Gastrocnemius medialis (tissue), 4 donors: ENCODE measurements around the gene ZFP36. TPM values are rescaled to one million over a fixed set of nuclear protein-coding genes. Genes with fewer than 3 reads are reported as not detected.
"Not testable (repeated sequence)": the region's sequence is repeated elsewhere in the genome, so short reads cannot be mapped to it uniquely, and the experiment has no call there.

ENCODE experiments used
- ATAC-seq, 2 donors: fragments of 150-250 bp; one replicate each; pipeline ENCODE4 v1.9.1; 2016
- DNase-seq, 2 donors: peaks; one replicate each; pipeline ENCODE4 v3.0.0-alpha.2; 2019
- H3K27ac ChIP-seq, 4 donors: fragments of 200-600 bp; sonication (generic); 1 replicate in 1 of 4; 2 replicates in 3 of 4; pipeline ENCODE4 v1.5.1; 2016 to 2018; ENCODE audit warnings: mild to moderate bottlenecking in 2 of 4, moderate library complexity in 1 of 4
- H3K27me3 ChIP-seq, 3 donors: fragments of 200-600 bp; sonication (generic) in 2 of 3; 1 replicate in 1 of 3; 2 replicates in 2 of 3; pipeline versions ENCODE4 v1.5.1 to v1.6.0; 2016 to 2019; ENCODE audit warnings: mild to moderate bottlenecking in 1 of 3, moderate library complexity in 1 of 3
- H3K36me3 ChIP-seq, 2 donors: fragments of 200-600 bp; sonication (generic) in 1 of 2; one replicate each; pipeline ENCODE4 v1.5.1; 2017 to 2018
- H3K4me1 ChIP-seq, 2 donors: fragments of 200-600 bp; sonication (generic) in 1 of 2; one replicate each; pipeline ENCODE4 v1.5.1; 2016 to 2017; ENCODE audit warnings: mild to moderate bottlenecking in 2 of 2
- H3K4me3 ChIP-seq, 4 donors: fragments of 200-600 bp; sonication (generic) in 3 of 4; 1 replicate in 1 of 4; 2 replicates in 3 of 4; pipeline ENCODE4 v1.5.1; 2016 to 2019; ENCODE audit warnings: mild to moderate bottlenecking in 2 of 4
- H3K9me3 ChIP-seq, 3 donors: fragments of 200-600 bp; sonication (generic) in 2 of 3; 1 replicate in 1 of 3; 2 replicates in 2 of 3; pipeline ENCODE4 v1.5.1; 2016 to 2019
- POLR2A ChIP-seq, 2 donors: fragments of 450-650 bp; IDR thresholded peaks; one replicate each; pipeline ENCODE4 v1.6.1; 2017; ENCODE audit warnings: antibody characterized with exemption in 2 of 2, mild to moderate bottlenecking in 2 of 2, moderate library complexity in 2 of 2
- in situ Hi-C, 4 donors: fragments of 200-750 bp; cut with MboI; loops; one replicate each; pipeline versions ENCODE4 v1.15.0 to v1.8.0; 2017; ENCODE audit warnings: low sequenced_read_pairs in 4 of 4
- intact Hi-C: fragments of 100-400 bp; cut with DNase I; formaldehyde crosslinking; loops from one replicate; pipeline ENCODE4 v1.15.1; 2023; ENCODE audit warnings: low total_unique reads
- microRNA-seq, 2 donors: library from miRNA; unstranded; fragments of <30 nt; microRNA quantifications; one replicate each; pipeline ENCODE4, GENCODE V29; 2016; ENCODE audit warnings: borderline replicate concordance in 2 of 2
- total RNA-seq, 4 donors: library from RNA; depleted of rRNA; stranded (reverse); fragments of >200 nt; gene quantifications; one replicate each; pipeline versions ENCODE4 v1.1.0 to v1.2.3, GENCODE V29; 2016
- TF ChIP-seq, protein P1 (sequence below), 5 experiments: fragments of 450-650 bp in 3 of 5; fragments of 200-600 bp in 2 of 5; sonication (generic) in 2 of 5; IDR thresholded peaks in 4 of 5; conservative IDR thresholded peaks in 1 of 5; 1 replicate in 4 of 5; 2 replicates in 1 of 5; pipeline ENCODE4 v1.5.1; 2016 to 2019; ENCODE audit warnings: antibody characterized with exemption in 5 of 5, mild to moderate bottlenecking in 3 of 5, moderate library complexity in 3 of 5

The ZFP36 gene
- total RNA-seq, 4 donors from 2014 or later: 72.2 to 202 (median 132) TPM

DNA sequence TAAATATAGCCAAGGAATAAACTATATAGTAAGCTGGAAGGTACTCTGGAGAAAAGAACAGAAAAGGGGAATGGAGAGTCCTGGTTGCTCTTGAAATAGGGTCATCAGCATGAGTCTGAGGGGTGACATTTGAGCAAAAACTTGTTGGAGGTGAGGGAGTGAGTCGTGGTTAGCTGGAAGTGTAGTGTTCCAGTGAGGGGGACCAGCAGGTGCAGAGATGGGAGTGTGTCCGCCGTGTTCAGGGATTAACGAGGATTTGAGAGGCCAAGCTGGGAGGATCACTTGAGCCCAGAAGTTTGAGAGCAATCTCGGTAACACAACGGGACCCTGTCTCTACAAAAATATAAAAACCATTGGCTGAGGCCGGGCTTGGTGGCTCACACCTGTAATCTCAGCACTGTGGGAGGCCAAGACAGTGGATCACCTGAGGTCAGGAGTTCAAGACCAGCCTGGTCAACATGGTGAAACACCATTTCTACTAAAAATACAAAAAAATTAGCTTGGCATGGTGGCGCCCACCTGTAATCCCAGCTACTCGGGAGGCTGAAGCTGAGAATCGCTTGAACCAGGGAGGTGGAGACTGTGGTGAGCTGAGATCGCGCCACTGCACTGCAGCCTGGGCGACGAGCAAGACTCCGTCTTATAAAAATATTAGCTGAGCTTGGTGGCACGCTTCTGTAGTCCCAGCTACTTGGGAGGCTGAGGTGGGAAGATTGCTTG, 39.9 kb downstream of the ZFP36 start:
- intact Hi-C loops: loop anchor here (1.0 to 10.0 kb wide), 2 partner anchors 35 to 228 kb away; no protein-coding TSS in a partner anchor
- DNase-seq (no peak), ATAC-seq (no peak)
- peaks cover 14 to 27% of the 10 kb centered on the region in 2 donors for H3K4me1 ChIP-seq
- peak overlapping the region; percentile 89 to 98 (median 94) for H3K27ac ChIP-seq
- peaks cover 0 to 4% of the 10 kb centered on the region in 2 donors for H3K36me3 ChIP-seq
- TF ChIP-seq, protein P1, sequence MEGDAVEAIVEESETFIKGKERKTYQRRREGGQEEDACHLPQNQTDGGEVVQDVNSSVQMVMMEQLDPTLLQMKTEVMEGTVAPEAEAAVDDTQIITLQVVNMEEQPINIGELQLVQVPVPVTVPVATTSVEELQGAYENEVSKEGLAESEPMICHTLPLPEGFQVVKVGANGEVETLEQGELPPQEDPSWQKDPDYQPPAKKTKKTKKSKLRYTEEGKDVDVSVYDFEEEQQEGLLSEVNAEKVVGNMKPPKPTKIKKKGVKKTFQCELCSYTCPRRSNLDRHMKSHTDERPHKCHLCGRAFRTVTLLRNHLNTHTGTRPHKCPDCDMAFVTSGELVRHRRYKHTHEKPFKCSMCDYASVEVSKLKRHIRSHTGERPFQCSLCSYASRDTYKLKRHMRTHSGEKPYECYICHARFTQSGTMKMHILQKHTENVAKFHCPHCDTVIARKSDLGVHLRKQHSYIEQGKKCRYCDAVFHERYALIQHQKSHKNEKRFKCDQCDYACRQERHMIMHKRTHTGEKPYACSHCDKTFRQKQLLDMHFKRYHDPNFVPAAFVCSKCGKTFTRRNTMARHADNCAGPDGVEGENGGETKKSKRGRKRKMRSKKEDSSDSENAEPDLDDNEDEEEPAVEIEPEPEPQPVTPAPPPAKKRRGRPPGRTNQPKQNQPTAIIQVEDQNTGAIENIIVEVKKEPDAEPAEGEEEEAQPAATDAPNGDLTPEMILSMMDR (IDR thresholded peaks at IDR 0.05 in 4 of 5, conservative IDR thresholded peaks at IDR 0.05 in 1 of 5): no peak
- no peak for TF ChIP-seq POLR2A (IDR thresholded peaks at IDR 0.05)
- peak overlapping the region; percentile 74 to 99 (median 86) for H3K4me3 ChIP-seq
- in situ Hi-C loops: loop anchor here in 2 of 4 donors (25.0 kb wide), 2 partner anchors 91 to 391 kb away; partner anchors contain the start of genes DYRK1B (in 2 of the 2), FBL (in 2 of the 2), EID2 (in 1 of the 2) and EID2B (in 1 of the 2)
- H3K9me3 ChIP-seq: no peaks in the 10 kb centered on the region
- H3K27me3 ChIP-seq: no peaks in the 10 kb centered on the region

GRCh38 chr19:39448271-39448670, 41.6 kb downstream of the ZFP36 start:
- TF ChIP-seq, protein P1 (IDR thresholded peaks at IDR 0.05 in 4 of 5, conservative IDR thresholded peaks at IDR 0.05 in 1 of 5): no peak
- TF ChIP-seq POLR2A (IDR thresholded peaks at IDR 0.05): no peak
- intact Hi-C loops: loop anchor here (10.0 kb wide), 1 partner anchor 227 kb away; no protein-coding TSS in a partner anchor
- Histone ChIP-seq H3K9me3 (no peaks in the 10 kb centered on the region), H3K4me3 (no peak overlapping the region), H3K4me1 (peaks cover 18 to 29% of the 10 kb centered on the region in 2 donors), H3K27ac (no peak overlapping the region), H3K27me3 (no peaks in the 10 kb centered on the region), H3K36me3 (peaks cover 0 to 6% of the 10 kb centered on the region in 2 donors)
- DNase-seq (no peak), ATAC-seq (no peak)
- in situ Hi-C loops: loop anchor here in 2 of 4 donors (25.0 kb wide), 2 partner anchors 89 to 389 kb away; partner anchors contain the start of genes DYRK1B (in 2 of the 2), FBL (in 2 of the 2), EID2 (in 1 of the 2) and EID2B (in 1 of the 2)

DNA sequence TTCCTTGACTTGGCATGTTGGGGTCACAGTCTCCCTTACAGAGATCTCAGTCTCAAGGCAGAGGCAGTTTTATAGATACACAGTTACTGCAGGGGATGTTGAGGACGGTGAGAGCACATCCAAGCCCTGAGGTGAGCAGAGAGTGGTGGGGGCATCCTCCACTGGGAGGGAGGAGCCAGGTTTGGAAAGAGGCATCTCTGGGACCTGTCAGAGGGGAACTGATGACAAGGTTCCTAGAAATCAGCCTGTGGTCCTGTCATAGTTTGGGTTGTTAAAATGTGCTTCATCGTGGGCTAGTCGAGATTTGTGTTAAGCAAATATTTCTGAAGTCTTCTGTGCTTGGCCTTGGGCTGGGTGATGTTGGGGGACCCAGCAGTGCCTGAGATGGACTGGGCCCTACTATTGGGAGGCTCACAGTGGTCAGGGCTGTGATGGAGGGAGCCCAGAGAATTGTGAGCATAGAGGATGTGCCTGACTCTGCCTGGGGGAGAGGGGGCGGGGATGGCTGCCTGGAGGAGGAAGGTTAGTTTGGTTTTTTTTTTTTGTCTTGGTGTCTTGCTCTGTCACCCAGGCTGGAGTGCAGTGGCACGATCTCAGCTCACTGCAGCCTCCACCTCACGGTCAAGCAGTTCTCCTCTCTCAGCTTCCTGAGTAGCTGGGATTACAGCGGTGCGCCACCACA, 42.6 kb downstream of the ZFP36 start:
- intact Hi-C loops: loop anchor here (10.0 kb wide), 1 partner anchor 226 kb away; no protein-coding TSS in a partner anchor
- H3K4me1 ChIP-seq: peaks cover 18 to 29% of the 10 kb centered on the region in 2 donors

DNA sequence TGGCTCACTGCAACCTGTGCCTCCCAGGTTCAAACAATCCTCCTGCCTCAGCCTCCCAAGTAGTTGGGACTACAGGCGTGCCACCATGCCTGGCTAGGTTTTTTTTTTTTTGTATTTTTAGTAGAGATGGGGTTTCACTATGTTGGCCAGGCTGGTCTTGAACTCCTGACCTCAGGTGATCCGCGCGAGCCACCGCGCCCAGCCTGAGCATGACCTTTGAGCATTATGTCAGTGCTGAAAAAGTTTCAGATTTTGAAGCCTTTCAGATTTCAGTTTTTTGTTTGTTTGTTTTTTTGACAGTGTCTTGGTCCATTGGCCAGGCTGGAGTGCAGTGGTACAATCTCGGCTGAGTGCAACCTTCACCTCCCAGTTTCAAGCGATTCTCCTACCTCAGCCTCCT, 44.6 kb downstream of the ZFP36 start:
- intact Hi-C loops, H3K27ac ChIP-seq, H3K9me3 ChIP-seq, ATAC-seq, in situ Hi-C loops, H3K4me3 ChIP-seq, DNase-seq, H3K27me3 ChIP-seq: not testable (repeated sequence)
- Histone ChIP-seq H3K4me1 (peaks cover 17 to 26% of the 10 kb centered on the region in 2 donors), H3K36me3 (peaks cover 0 to 15% of the 10 kb centered on the region in 2 donors)

More for the DNA sequence above, 42.6 kb downstream of the ZFP36 start:
- no peak for TF ChIP-seq POLR2A (IDR thresholded peaks at IDR 0.05)
- TF ChIP-seq, protein P1 (IDR thresholded peaks at IDR 0.05 in 4 of 5, conservative IDR thresholded peaks at IDR 0.05 in 1 of 5): no peak
- no peak for ATAC-seq
- in situ Hi-C loops: loop anchor here in 2 of 4 donors (25.0 kb wide), 2 partner anchors 88 to 388 kb away; partner anchors contain the start of genes DYRK1B (in 2 of the 2), FBL (in 2 of the 2), EID2 (in 1 of the 2) and EID2B (in 1 of the 2)
- no peak for DNase-seq
- Histone ChIP-seq H3K36me3 (peaks cover 0 to 15% of the 10 kb centered on the region in 2 donors), H3K4me3 (no peak overlapping the region), H3K9me3 (no peaks in the 10 kb centered on the region), H3K27me3 (no peaks in the 10 kb centered on the region), H3K27ac (no peak overlapping the region)

Small RNA genes within 50 kb of the gene (microRNA-seq; reads per million reads assigned to microRNA genes)
- 0 reads per million in 2 donors for gene MIR4530

Other genes starting within 250 kb of the ZFP36 start
- gene NCCRP1, start 209.9 kb upstream of the ZFP36 start, total RNA-seq: not detected
- not detected for gene SYCN, start 202.6 kb upstream of the ZFP36 start, total RNA-seq
- not detected for gene IFNL3, start 161.8 kb upstream of the ZFP36 start, total RNA-seq
- not detected for gene IFNL4, start 158.0 kb upstream of the ZFP36 start, total RNA-seq
- gene IFNL2, start 138.5 kb upstream of the ZFP36 start, total RNA-seq: not detected
- gene IFNL1, start 110.4 kb upstream of the ZFP36 start, total RNA-seq: not detected
- under 1 TPM in 1 of 4 donors, not detected in 3; 0.26 TPM for gene LRFN1, start 86.0 kb upstream of the ZFP36 start, total RNA-seq
- 1 to 10 TPM; 2.3 to 5.4 (median 3.7) TPM for gene GMFG, start 70.8 kb upstream of the ZFP36 start, total RNA-seq
- gene SAMD4B, start 64.4 kb upstream of the ZFP36 start, total RNA-seq: 10 to 100 TPM; 30.9 to 63.7 (median 59.2) TPM
- gene PAF1, start 15.7 kb upstream of the ZFP36 start, total RNA-seq: 10 to 100 TPM; 48.1 to 65.3 (median 50.2) TPM
- 10 to 100 TPM; 25.5 to 48.1 (median 37.7) TPM for gene MED29, start 15.5 kb upstream of the ZFP36 start, total RNA-seq
- gene PLEKHG2, start 5.8 kb downstream of the ZFP36 start, total RNA-seq: 1 to 10 TPM; 1.3 to 3.6 (median 3.3) TPM
- gene RPS16, start 29.1 kb downstream of the ZFP36 start, total RNA-seq: 1,000 to 10,000 TPM; 1,066 to 1,636 (median 1,467) TPM
- 100 to 1,000 TPM in 2 of 4 donors, 10 to 100 TPM in 2; 60.7 to 148 (median 108) TPM for gene SUPT5H, start 38.7 kb downstream of the ZFP36 start, total RNA-seq
- gene TIMM50, start 74.0 kb downstream of the ZFP36 start, total RNA-seq: 10 to 100 TPM; 66.9 to 97.6 (median 85.6) TPM
- gene DLL3, start 92.1 kb downstream of the ZFP36 start, total RNA-seq: not detected
- not detected for gene SELENOV, start 108.3 kb downstream of the ZFP36 start, total RNA-seq
- 1 to 10 TPM in 3 of 4 donors, under 1 TPM in 1; 0.91 to 6.5 (median 1.2) TPM for gene EID2B, start 126.0 kb downstream of the ZFP36 start, total RNA-seq
- gene EID2, start 133.3 kb downstream of the ZFP36 start, total RNA-seq: 10 to 100 TPM in 2 of 4 donors, 1 to 10 TPM in 2; 7.8 to 12.7 (median 9.4) TPM
- not detected for gene LGALS13, start 195.7 kb downstream of the ZFP36 start, total RNA-seq
- gene LGALS16, start 249.1 kb downstream of the ZFP36 start, total RNA-seq: not detected